Naive thymus-derived CD4-positive, alpha-beta T cell (primary cell): ENCODE measurements around the gene PACS2. TPM values are rescaled to one million over a fixed set of nuclear protein-coding genes. Genes with fewer than 3 reads are reported as not detected.
"Not testable (repeated sequence)": the region's sequence is repeated elsewhere in the genome, so short reads cannot be mapped to it uniquely, and the experiment has no call there.

Source experiments
- ATAC-seq: fragments of 150-1000 bp; cut with Tn5 transposase; 2 replicates; pipeline ENCODE4 v1.10.0; 2021; ENCODE audit warnings: mild to moderate bottlenecking, moderate library complexity
- CTCF ChIA-PET: fragments of 350-600 bp; sonication (Branson Sonifier 250); formaldehyde crosslinking; loops from one replicate; lab custom pipeline; 2021; ENCODE audit warnings: antibody characterized with exemption; lab: Charles Lee
- POLR2A ChIA-PET: fragments of 350-600 bp; sonication (Branson Sonifier 250); formaldehyde crosslinking; loops from one replicate; lab custom pipeline; 2021; ENCODE audit warnings: antibody characterized with exemption, inconsistent platforms; lab: Charles Lee
- DNase-seq, 9 donors: peaks; one replicate each; pipeline versions ENCODE4 v3.0.0 to v3.0.0-alpha.2; 2020 to 2022; ENCODE audit warnings: mixed read lengths in 1 of 9
- H3K27ac ChIP-seq: one replicate; pipeline ENCODE4 v1.7.0; 2013; ENCODE audit warnings: mild to moderate bottlenecking, low read depth, low read length, moderate library complexity
- H3K27me3 ChIP-seq, 2 donors: one replicate each; pipeline ENCODE4 v1.7.0; 2013; ENCODE audit warnings: low read length in 2 of 2, mild to moderate bottlenecking in 2 of 2, moderate library complexity in 2 of 2; ENCODE audit not compliant: control insufficient read depth in 2 of 2, insufficient read depth in 2 of 2
- H3K36me3 ChIP-seq, 3 experiments: 1 replicate in 2 of 3; 2 replicates in 1 of 3; pipeline ENCODE4 v1.7.0; 2013; ENCODE audit warnings: low read length in 3 of 3, mild to moderate bottlenecking in 3 of 3, moderate library complexity in 1 of 3; ENCODE audit not compliant: insufficient read depth in 3 of 3, control insufficient read depth in 2 of 3
- H3K4me1 ChIP-seq, 2 donors: one replicate each; pipeline ENCODE4 v1.7.0; 2013; ENCODE audit warnings: low read length in 2 of 2, mild to moderate bottlenecking in 2 of 2, moderate library complexity in 1 of 2; ENCODE audit not compliant: control insufficient read depth in 2 of 2, insufficient read depth in 2 of 2
- H3K4me3 ChIP-seq: 2 replicates; pipeline ENCODE4 v1.7.0; 2013; ENCODE audit warnings: mild to moderate bottlenecking, low read length
- H3K9me3 ChIP-seq, 3 experiments: 1 replicate in 2 of 3; 2 replicates in 1 of 3; pipeline ENCODE4 v1.7.0; 2013; ENCODE audit warnings: low read length in 3 of 3; ENCODE audit not compliant: control insufficient read depth in 2 of 3
- H3K27ac Mint-ChIP-seq, 9 donors: one replicate each; pipeline ENCODE4 v1.8.0; 2020 to 2022; ENCODE audit warnings: mixed read lengths in 9 of 9, mild to moderate bottlenecking in 8 of 9, moderate library complexity in 5 of 9, inconsistent platforms in 2 of 9
- H3K27me3 Mint-ChIP-seq, 5 donors: one replicate each; pipeline ENCODE4 v1.8.0; 2021 to 2022; ENCODE audit warnings: mixed read lengths in 5 of 5, mild to moderate bottlenecking in 1 of 5
- H3K36me3 Mint-ChIP-seq, 5 donors: one replicate each; pipeline ENCODE4 v1.8.0; 2020 to 2022; ENCODE audit warnings: mixed read lengths in 5 of 5, mild to moderate bottlenecking in 3 of 5, inconsistent platforms in 1 of 5
- H3K4me1 Mint-ChIP-seq, 7 donors: one replicate each; pipeline ENCODE4 v1.8.0; 2020 to 2022; ENCODE audit warnings: mixed read lengths in 7 of 7, mild to moderate bottlenecking in 3 of 7, inconsistent platforms in 1 of 7
- H3K4me3 Mint-ChIP-seq, 10 donors: one replicate each; pipeline ENCODE4 v1.8.0; 2020 to 2022; ENCODE audit warnings: mild to moderate bottlenecking in 10 of 10, mixed read lengths in 10 of 10, moderate library complexity in 6 of 10, inconsistent platforms in 2 of 10
- H3K9me3 Mint-ChIP-seq, 11 donors: one replicate each; pipeline ENCODE4 v1.8.0; 2020 to 2022; ENCODE audit warnings: mixed read lengths in 11 of 11, mild to moderate bottlenecking in 4 of 11, inconsistent platforms in 1 of 11, moderate library complexity in 1 of 11
- intact Hi-C, 2 donors: fragments of 100-400 bp; cut with micrococcal nuclease; formaldehyde crosslinking; loops; one replicate each; pipeline ENCODE4 v1.15.1; 2023
- polyA plus RNA-seq, 2 donors: library from polyadenylated mRNA; unstranded; fragments of 300-500 nt; fragmentation: Illumina TruSeq; gene quantifications; one replicate each; pipeline ENCODE4 v1.2.3, GENCODE V29; 2021
- total RNA-seq, 6 experiments: library from RNA in 5 of 6; stranded (reverse) in 5 of 6; gene quantifications; 1 replicate in 5 of 6; 2 replicates in 1 of 6; pipeline ENCODE4 v1.2.3 and lab custom pipeline; 2021 to 2026

PACS2 gene
- total and polyA plus RNA-seq, 7 experiments from 2014 or later = 1.5 to 75.4 (median 69.2) TPM

- H3K4me3 ChIP-seq, ATAC-seq, H3K36me3 ChIP-seq, H3K9me3 Mint-ChIP-seq, H3K4me3 Mint-ChIP-seq, H3K27me3 ChIP-seq, H3K4me1 ChIP-seq, DNase-seq, H3K27ac ChIP-seq, H3K9me3 ChIP-seq, POLR2A ChIA-PET, intact Hi-C loops, H3K36me3 Mint-ChIP-seq, H3K27me3 Mint-ChIP-seq: not testable (repeated sequence)
- CTCF ChIA-PET = interaction anchor here (0.9 kb wide), 1 partner anchor 176 kb away, joined by 3 read pairs; no protein-coding TSS in a partner anchor
- Mint-ChIP-seq H3K4me1 (peaks cover 2 to 14% (median 7%) of the 10 kb centered on the region in 7 donors), H3K27ac (peak overlapping the region in 1 of 9 donors; percentile 37)
Observed at GRCh38 chr14:105361412-105361811, 46.9 kb downstream of the PACS2 start.

GRCh38 chr14:105363847-105364708, 49.5 kb downstream of the PACS2 start:
- peak overlapping the region in 9 of 10 donors; percentile 25 to 84 (median 71) for H3K4me3 Mint-ChIP-seq
- no peak overlapping the region for H3K27ac ChIP-seq
- CTCF ChIA-PET = interaction anchor here (0.8 to 2.1 kb wide), 2 partner anchors 126 kb away, joined by 3 to 5 read pairs; no protein-coding TSS in a partner anchor
- H3K4me1 ChIP-seq = peaks cover 7 to 9% of the 10 kb centered on the region in 2 donors
- H3K27me3 Mint-ChIP-seq = peaks cover 0 to 8% (median 0%) of the 10 kb centered on the region in 5 donors
- H3K27me3 ChIP-seq = no peaks in the 10 kb centered on the region
- peak overlapping the region in 5 of 9 donors; percentile 1 to 65 (median 14) for H3K27ac Mint-ChIP-seq
- peaks cover 2 to 14% (median 7%) of the 10 kb centered on the region in 7 donors for H3K4me1 Mint-ChIP-seq
- intact Hi-C loops = no loop called here
- H3K4me3 ChIP-seq = no peak overlapping the region
- ATAC-seq = peak; percentile 74
- no peaks in the 10 kb centered on the region for H3K9me3 ChIP-seq
- POLR2A ChIA-PET = no interaction called here
- no peaks in the 10 kb centered on the region for H3K9me3 Mint-ChIP-seq
- H3K36me3 ChIP-seq = peaks cover 0 to 19% (median 0%) of the 10 kb centered on the region in 3 experiments
- peaks cover 0 to 6% (median 0%) of the 10 kb centered on the region in 5 donors for H3K36me3 Mint-ChIP-seq
- DNase-seq = peak in 7 of 9 donors; percentile 28 to 56 (median 45)

GRCh38 chr14:105365101-105365500, 50.6 kb downstream of the PACS2 start:
- peaks cover 2 to 14% (median 7%) of the 10 kb centered on the region in 7 donors for H3K4me1 Mint-ChIP-seq
- peak overlapping the region in 1 of 10 donors; percentile 84 for H3K4me3 Mint-ChIP-seq
- CTCF ChIA-PET = interaction anchor here (0.8 kb wide), 1 partner anchor 125 kb away, joined by 3 read pairs; no protein-coding TSS in a partner anchor
- H3K27ac Mint-ChIP-seq = no peak overlapping the region
- Histone ChIP-seq H3K27me3 (no peaks in the 10 kb centered on the region), H3K9me3 (no peaks in the 10 kb centered on the region), H3K36me3 (peaks cover 0 to 28% (median 0%) of the 10 kb centered on the region in 3 experiments), H3K4me3 (no peak overlapping the region), H3K27ac (no peak overlapping the region), H3K4me1 (peaks cover 7 to 9% of the 10 kb centered on the region in 2 donors)
- no peak for DNase-seq
- H3K36me3 Mint-ChIP-seq = peaks cover 0 to 6% (median 0%) of the 10 kb centered on the region in 5 donors
- H3K27me3 Mint-ChIP-seq = peaks cover 0 to 8% (median 0%) of the 10 kb centered on the region in 5 donors
- intact Hi-C loops = no loop called here
- H3K9me3 Mint-ChIP-seq = no peaks in the 10 kb centered on the region
- ATAC-seq = no peak
- POLR2A ChIA-PET = interaction anchor here (0.6 kb wide), 1 partner anchor 76 kb away, joined by 3 read pairs; no protein-coding TSS in a partner anchor

DNA sequence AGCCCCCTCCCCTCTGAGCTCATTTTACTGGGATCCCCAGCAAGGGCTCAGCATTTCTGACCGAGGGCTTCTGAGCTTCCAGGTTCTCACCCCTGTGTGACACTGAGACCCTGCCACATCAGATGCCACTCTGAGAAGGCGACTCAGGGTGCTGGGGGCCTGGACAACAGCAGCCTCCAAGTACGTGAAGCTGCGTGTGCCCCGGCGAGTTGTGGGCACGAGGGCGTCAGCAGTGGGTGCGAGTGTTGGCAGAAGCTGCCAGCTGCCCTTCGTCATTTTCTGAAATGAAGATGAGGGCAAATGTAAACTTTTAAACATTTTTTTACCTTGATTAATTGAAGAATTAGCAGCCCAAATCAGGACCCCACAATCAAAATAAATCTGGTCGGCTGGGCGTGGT, 51.1 kb downstream of the PACS2 start:
- H3K9me3 Mint-ChIP-seq = no peaks in the 10 kb centered on the region
- peaks cover 7 to 9% of the 10 kb centered on the region in 2 donors for H3K4me1 ChIP-seq
- no peak overlapping the region for H3K27ac ChIP-seq
- H3K36me3 Mint-ChIP-seq = peaks cover 0 to 5% (median 2%) of the 10 kb centered on the region in 5 donors
- no peak overlapping the region for H3K4me3 Mint-ChIP-seq
- no peak overlapping the region for H3K27ac Mint-ChIP-seq
- H3K27me3 ChIP-seq = no peaks in the 10 kb centered on the region
- DNase-seq (no peak), ATAC-seq (no peak)
- peaks cover 0 to 8% (median 0%) of the 10 kb centered on the region in 5 donors for H3K27me3 Mint-ChIP-seq
- POLR2A ChIA-PET = no interaction called here
- intact Hi-C loops = no loop called here
- H3K4me1 Mint-ChIP-seq = peaks cover 3 to 14% (median 8%) of the 10 kb centered on the region in 7 donors
- no peaks in the 10 kb centered on the region for H3K9me3 ChIP-seq
- CTCF ChIA-PET = interaction anchor here (0.8 kb wide), 1 partner anchor 124 kb away, joined by 3 read pairs; no protein-coding TSS in a partner anchor
- peaks cover 0 to 28% (median 0%) of the 10 kb centered on the region in 3 experiments for H3K36me3 ChIP-seq
- no peak overlapping the region for H3K4me3 ChIP-seq

- no peak overlapping the region for H3K4me3 ChIP-seq
- peaks cover 7 to 9% of the 10 kb centered on the region in 2 donors for H3K4me1 ChIP-seq
- no peak overlapping the region for H3K27ac ChIP-seq
- H3K27ac Mint-ChIP-seq = no peak overlapping the region
- H3K27me3 ChIP-seq = no peaks in the 10 kb centered on the region
- H3K36me3 ChIP-seq = peaks cover 0 to 28% (median 0%) of the 10 kb centered on the region in 3 experiments
- peak overlapping the region in 1 of 10 donors; percentile 28 for H3K4me3 Mint-ChIP-seq
- intact Hi-C loops = no loop called here
- no peaks in the 10 kb centered on the region for H3K9me3 Mint-ChIP-seq
- ChIA-PET CTCF (interaction anchor here (0.8 kb wide), 1 partner anchor 123 kb away, joined by 3 read pairs; no protein-coding TSS in a partner anchor), POLR2A (no interaction called here)
- no peak for ATAC-seq
- peaks cover 0 to 4% (median 0%) of the 10 kb centered on the region in 5 donors for H3K36me3 Mint-ChIP-seq
- peaks cover 0 to 8% (median 0%) of the 10 kb centered on the region in 5 donors for H3K27me3 Mint-ChIP-seq
- H3K4me1 Mint-ChIP-seq = peaks cover 6 to 18% (median 13%) of the 10 kb centered on the region in 7 donors
- DNase-seq = no peak
- H3K9me3 ChIP-seq = no peaks in the 10 kb centered on the region
Observed at GRCh38 chr14:105366386-105367074, 52.0 kb downstream of the PACS2 start.
